ENCODE data around the gene PEAR1.

The PEAR1 gene

DNA sequence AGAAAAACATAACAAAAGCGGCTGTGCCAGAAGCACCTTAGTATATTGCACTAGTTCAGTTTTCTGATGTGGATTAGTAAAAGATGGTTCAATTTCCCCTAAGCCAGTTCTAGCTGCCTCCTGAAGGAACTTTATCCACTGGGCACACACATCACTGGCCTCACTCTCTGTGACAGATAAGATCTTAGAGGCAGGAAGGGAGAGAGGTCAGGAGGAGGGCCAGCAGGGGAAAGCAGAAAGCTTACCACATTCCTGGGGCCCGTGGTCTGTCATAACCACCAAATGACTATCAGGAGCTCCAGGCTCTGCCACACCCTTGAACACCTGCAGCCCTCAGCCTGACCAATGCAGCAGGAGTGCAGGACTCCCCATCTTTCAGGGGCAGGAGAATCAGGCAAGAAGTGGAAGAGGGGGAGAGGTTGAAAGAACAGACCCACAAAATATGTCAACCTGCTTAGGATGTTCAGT, 64.8 kb downstream of the PEAR1 start:
- DNase-seq (ENCODE audit: low read depth in 2 of 2, low spot score in 1 of 2): no peak

DNA sequence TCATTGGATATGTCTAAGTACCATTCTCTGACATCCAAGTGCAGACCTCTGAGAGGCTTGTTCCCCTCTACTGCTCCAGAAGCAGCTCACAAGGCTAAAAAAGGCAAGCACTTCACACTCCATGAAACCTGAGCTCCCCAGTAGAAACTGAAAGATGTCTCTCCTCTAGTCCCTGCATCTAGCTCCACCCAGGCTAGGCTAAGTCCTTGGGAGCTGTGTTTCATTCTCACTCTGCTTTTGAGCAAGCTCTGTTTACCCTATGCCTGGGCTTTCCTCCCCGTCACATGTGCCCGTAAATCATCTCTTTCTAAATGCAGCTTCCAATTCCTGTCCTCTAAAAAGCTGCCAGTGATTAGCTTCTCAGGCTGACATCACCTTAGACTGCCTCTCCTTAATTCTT, 65.9 kb downstream of the PEAR1 start:
- no peak for DNase-seq (ENCODE audit: low read depth in 2 of 2, low spot score in 1 of 2)

DNA sequence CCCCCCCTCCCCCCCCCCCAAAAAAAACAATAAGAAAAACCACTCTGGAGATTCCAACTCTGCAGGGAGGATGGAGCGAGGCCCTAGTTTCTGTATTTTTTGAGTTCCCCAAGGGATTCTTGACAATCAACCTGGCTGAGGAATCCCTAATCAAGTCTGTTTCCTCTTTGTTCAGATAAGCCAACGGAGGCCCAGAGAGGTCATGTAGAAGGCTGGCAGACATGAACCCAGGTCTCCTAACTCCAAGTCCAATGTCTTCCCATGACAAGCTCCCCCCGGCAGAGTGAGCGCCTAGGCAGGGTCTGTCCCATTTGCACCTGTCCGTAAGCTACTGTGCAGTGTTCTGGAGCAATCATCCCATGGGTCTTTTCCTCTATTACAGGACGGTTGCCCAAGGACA, 66.4 kb downstream of the PEAR1 start:
- DNase-seq (ENCODE audit: low read depth in 2 of 2, low spot score in 1 of 2): no peak

DNA sequence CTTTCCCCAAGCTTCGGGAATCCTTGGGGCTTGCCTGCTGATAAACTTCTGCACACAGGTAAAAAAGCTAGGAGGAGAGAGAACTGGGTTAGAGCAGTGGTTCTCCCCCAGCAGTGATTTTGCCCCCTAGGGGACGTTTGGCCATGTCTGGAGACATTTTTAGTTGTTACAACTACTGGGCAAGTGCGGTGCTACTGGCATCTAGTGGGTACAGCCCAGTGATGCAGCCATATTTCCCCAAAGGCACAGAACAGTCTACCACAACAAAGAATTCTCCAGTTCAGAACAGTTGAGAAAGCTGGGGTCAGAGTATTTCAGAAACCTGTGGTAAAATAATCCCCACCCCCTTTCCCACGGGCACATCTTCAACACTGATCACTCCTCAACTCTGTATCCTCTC, 68.2 kb downstream of the PEAR1 start:
- DNase-seq (ENCODE audit: low read depth in 2 of 2, low spot score in 1 of 2): no peak

DNA sequence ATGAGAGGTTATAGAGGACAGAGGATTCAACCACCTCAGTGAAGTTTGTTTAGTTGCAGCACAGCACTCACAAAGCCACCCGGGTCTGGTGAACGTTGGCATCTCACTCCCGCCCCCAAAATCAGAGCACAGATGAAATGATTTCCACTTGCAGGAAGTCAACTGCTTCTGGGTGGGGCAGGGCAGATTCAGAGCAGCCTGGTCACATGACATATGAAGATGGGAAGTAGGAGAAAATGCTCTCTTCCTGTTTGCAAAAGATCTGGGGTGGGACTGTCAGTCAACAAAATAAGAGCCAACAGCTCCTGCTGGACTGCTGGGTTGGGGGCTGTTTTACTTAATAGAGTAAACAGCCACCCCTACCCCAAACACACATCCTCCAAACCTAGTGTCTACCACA, 70.1 kb downstream of the PEAR1 start:
- DNase-seq (ENCODE audit: low read depth in 2 of 2, low spot score in 1 of 2): no peak

DNA sequence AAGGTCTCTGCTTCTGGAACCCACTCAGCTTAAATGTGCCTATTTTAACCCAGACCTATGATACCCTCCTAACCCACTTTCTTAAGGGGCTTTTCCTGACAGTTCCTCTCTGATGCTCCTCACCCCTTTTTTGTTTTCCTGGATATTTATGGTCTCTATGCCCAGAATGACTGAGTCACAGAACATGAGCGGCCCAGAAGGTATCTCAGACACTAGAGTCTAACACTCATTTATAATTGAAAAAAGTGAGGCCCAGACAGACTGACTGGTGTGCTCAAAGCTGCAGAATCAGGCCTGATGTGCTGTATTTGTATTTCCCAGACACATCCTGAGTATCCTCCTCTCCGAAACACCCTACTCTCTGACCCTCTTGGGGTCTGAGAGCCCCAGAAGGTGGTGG, 70.9 kb downstream of the PEAR1 start:
- DNase-seq (ENCODE audit: low read depth in 2 of 2, low spot score in 1 of 2): no peak

Measured in stimulated activated CD8-positive, alpha-beta memory T cell treated with anti-CD3 and anti-CD28 coated beads, Interleukin-4, amount 100 ng/mL, for 1 hour (primary cell).